HG03575 (cell line): ENCODE measurements around the gene UTF1.

ENCODE experiments used
- ATAC-seq: cut with Tn5 transposase; IDR thresholded peaks from one replicate; pipeline ENCODE4 v1.9.1; 2021; ENCODE audit not compliant: unreplicated experiment, insufficient number of reproducible peaks, low FRiP score; ENCODE audit errors: extremely low read depth

UTF1 gene

DNA sequence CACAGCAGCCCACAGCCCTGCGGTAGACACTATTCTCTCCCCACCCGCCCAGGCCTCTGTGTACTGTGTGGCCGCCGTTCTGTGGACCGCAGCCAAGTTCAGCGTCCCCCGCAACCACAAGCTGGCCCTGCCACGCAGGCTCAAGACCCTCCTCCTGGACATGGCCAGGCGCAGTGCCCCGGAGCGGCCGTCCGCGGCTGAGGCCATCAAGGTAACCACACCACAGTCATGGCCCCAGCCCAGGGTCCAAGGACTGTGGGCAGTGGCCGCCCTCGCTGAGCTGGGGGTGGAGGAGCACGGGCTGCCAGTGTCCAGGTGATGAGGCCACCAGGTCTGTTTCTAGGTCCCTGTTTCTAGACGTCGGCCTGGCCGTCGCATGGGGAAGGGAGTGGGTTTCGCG is 34.4 kb upstream of the UTF1 start:
- no peak for ATAC-seq

DNA sequence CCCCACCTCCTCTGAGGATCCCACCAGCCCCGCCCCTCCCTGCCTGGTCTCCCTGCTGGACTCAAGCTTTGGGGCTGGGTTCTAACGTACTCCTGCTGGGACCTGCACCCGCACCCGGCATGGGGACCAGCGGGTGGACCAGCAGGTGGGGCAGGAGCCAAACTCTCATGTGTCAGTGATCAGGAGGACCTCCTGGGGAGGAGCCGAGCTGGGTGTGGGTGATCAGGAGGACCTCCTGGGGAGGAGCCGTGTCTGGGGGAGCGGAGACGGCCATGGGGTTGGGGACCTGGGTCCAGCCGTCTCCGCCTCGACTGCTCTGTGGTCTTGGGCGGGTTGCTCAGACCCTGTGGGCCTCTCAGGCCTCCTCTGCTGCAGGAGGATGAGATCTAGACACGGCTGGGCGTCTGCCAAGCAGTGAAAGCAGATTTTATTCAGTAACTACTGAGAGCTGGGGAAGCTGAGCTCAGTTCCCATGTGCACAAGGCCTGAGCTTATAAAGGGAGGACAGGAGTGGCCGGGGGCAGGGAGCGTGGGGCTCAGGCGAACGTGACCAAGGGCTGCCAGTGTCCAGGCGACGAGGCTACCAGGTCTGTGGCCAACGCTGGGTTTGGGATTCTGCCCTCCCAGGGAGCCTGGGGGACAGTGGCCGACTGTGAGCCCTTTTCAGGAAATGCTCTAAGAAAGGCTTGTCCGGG is 33.6 kb upstream of the UTF1 start:
- ATAC-seq = no peak

DNA sequence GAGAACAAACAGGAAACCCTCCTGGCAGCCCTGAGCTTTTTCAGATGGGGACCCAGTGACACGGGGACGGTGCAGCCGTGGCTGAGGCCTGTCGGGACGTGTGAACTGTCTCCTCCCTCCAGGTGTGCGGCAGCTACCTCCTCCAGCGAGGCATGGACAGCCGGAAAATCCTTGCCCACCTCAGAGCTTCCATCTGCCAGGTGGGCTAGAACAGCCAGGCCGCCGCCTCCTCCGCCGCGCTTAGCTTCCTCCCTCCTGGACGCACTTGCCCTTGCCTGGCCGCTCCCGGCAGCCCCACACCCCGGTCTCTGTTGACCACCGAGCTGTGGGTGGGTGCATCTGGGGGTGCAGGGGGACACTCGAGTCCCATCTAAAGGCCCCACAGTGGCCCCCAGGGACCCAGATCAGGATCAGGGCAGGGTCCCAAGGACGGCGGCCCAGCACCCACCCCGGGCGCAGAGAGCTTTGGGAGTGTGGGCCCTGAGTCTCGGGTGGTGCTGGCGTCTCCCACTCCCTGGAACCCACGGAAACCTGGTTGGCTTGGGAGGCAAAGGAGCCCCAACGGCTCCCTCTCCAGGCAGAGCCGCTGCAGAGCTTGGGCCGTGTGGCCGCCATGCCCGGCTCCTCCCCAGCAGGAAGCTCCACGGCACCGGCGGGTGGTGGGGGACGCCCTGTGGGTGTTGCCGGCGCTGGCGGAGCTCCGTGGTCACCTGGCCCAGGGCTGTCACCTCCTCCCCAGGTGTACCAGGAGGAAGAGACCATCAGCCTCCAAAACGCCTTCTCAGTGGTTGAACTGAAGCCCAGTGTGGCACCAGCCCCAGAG is 32.9 kb upstream of the UTF1 start:
- no peak for ATAC-seq

DNA sequence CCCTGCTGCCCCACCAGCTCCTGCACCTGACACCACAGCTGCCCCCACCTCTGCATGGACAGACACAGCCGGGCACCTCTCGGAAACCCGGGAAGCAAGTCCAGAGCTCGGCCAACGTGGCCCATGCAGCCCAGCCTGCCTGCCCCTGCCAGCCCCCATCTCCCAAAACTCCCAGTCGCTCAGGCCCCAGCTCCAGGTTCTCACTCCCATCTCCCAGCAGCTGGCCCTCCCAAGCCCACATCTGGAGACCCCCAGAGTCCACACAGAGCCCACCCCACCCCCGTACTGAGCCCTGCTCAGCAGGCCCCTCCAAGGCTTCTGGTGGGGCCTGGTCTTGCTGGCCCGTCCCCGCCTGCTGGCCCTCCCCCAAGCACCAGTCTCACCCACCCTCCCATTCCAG is 32.2 kb upstream of the UTF1 start:
- no peak for ATAC-seq

DNA sequence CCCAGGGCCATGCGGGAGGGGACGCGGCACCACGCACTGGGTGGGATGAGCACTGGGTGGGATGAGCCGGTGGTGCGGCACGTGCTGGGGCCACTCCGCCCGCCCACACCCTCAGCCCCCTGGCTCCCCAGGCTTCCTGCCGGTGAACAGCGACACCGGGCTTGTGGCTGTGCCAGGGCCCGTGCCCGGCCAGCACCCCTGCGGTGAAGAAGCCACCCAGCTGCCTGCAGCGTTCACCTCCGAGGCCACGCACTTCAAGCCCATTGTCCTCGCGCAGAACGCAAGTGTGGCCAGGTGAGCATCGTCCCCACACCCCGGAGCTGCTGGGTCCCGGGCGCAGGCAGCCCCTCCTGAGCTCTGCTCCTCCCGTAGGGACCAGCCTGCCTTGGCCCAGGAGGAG is 31.8 kb upstream of the UTF1 start:
- no peak for ATAC-seq

DNA sequence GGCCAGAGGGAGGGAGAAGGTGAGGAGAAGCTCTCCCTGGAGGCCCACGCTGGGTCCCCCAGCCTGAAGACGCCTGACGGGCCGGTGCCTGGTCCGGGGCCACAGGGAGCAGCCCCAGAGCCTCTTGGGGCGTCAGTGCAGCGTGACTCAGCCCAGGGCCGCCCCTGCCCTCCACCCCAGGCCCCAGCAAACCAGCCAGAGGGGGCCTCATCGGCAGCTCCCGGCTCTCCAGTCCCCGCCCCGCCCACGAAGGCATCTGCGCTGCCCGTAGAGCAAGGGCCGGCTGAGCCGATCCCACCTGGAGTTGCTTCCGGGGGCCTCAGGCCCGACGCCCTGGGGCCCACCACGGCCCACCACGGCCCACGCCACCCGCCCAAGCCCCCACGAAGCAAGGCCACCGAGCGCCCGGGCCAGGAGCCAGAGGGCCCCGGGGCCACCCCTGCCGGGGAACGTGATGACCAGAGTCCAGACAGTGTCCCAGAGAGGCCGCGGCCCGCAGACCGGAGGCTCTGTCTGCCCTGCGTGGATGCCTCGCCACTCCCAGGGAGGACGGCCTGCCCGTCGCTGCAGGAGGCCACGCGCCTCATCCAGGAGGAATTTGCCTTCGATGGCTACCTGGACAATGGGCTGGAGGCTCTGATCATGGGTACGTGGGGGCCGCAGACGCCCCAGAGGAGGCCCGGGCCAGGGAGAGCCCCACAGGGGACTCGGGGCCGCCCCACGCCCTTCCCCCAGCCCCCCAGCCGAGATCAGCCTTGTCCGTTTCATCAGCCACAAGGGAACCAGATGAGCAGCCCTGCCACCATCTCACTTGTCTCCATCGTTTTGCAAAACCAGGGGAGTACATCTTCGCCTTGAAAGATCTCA is 31.2 kb upstream of the UTF1 start:
- no peak for ATAC-seq

DNA sequence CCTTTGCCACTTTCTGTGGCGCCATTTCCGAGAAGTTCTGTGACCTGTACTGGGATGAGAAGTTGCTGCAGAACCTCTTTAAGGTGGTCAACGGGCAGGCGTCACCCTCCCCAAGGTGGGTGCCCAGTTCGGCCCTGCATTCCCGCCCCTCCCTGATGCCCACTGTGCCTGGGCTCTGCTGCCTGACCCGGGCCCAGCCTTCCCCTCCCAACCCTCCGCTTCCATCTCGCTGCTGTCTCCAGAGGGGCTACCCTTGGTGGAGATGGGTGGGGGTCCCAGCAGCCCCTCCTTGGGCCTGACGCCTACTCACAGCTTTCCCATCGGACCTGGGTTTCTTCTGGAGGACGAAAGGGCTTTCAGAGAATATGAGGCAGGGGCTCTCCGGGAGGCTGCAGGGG is 30.5 kb upstream of the UTF1 start:
- ATAC-seq = no peak

DNA sequence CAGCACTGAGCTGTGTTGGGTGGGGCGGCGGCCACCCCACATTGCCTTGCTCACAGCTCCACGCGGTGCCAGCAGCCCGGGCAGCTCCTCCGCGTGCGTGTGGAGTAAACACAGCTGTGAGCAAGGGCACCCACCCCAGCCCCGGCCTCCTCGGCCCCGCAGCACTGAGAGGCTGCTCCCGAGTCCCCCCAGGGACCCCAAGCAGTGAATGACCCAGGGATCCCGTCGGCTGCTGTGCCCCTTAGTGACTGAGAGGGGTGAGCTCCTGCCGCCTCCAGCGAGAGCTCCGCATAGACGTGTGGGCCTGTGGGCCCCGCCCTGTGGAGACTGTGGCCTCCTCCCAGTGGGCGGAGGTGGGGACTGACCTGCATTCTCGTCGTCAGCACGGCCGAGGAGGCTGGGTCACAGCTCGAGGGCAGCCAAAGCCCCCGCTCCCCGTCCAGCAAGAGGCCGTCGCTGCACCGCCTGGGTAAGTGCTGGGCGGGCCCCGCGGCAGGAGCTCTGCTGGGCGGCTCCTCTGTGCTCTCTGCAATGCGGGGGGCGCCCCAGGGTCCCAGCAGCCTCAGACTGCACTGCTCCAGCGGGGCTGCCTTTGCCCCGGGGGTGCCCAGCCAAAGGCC is 29.9 kb upstream of the UTF1 start:
- no peak for ATAC-seq

DNA sequence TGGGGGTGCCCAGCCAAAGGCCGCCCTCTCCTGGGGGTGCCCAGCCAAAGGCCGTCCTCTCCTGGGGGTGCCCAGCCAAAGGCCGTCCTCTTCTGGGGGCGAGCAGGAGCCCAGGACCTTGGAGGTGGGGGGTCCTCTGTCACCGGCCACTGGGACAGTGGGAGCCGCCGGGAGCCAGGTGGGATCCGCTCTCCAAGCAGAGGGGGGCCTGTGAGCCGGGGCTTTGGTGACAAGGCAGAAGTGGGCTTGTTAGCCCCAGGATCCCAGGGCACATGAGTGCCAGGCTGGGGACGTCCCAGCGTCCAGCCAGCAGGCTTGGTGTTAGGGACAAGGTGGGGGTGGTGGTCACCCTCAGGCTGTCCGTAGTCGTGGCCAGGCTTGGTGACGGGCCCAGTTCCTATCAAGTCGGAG is 29.4 kb upstream of the UTF1 start:
- no peak for ATAC-seq

DNA sequence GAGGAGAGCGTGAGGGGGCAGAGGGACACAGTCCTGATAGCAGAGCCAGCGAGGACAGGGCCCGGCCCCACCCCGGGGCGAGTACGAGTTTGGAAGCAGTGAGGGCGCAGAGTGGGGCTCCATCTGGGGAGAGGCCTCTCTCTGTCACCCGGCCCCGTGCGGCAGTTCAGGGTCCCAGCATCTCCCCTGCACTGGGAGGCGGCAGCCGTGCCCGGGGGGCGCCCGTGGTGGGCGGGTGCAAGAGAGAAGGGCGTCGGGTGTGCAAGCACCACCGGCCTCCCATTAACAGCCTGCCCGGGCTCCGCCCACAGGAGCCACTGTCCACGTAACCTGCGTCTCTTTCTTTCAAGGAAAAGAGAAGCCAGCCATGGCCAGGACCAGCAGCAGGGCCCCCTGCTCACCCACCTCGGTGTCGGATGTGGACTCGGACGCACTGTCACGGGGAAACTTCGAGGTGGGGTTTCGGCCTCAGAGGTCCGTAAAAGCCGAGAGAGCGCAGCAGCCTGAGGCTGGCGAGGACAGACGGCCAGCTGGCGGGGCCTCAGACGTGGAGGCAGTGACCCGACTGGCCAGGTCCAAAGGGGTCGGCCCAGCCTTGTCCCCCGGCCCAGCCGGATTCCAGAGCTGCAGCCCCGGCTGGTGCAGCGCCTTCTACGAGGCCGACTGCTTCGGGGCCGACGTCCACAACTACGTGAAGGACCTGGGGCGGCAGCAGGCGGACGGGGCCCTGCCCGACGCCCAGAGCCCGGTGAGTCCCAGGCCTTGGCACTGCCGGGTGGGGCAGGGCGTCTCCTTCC is 28.7 kb upstream of the UTF1 start:
- no peak for ATAC-seq

DNA sequence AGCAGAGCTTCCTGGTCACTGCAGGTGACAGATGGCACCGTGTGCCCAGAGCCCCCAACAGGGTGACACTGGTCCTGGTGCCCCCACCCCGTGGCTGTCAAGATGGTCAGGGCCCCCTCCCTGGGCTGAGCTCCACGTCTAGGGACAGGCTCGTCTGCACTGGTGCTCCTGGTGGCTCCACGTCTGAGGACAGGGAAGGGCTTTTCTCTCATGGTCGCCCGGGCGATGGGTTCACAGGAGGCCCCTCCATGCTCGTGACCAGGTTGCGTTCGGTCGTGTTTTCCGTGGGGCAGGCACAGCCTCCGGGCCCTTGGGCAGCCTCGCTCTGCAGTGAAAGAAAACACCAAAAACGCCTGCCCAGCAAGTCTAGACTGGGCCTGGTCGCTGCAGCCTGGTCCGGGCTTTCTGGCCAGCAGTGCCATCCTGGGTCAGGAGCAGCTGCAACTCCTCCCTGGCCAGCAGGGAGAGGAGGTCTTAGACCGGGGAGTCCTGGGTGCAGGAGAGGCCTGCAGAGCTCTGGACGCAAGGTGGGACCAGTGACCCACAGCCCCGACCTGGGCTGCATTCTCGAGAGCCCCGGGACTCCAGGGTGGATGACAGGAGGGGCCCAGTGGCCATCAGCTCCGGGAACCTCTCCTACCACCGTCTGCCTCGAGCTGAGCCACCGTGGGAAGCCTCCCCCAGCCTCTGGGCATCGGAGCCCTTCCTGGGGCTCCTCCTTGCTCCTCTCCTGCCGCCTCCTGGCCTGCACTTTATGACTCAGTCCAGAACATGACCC is 27.9 kb upstream of the UTF1 start:
- no peak for ATAC-seq

DNA sequence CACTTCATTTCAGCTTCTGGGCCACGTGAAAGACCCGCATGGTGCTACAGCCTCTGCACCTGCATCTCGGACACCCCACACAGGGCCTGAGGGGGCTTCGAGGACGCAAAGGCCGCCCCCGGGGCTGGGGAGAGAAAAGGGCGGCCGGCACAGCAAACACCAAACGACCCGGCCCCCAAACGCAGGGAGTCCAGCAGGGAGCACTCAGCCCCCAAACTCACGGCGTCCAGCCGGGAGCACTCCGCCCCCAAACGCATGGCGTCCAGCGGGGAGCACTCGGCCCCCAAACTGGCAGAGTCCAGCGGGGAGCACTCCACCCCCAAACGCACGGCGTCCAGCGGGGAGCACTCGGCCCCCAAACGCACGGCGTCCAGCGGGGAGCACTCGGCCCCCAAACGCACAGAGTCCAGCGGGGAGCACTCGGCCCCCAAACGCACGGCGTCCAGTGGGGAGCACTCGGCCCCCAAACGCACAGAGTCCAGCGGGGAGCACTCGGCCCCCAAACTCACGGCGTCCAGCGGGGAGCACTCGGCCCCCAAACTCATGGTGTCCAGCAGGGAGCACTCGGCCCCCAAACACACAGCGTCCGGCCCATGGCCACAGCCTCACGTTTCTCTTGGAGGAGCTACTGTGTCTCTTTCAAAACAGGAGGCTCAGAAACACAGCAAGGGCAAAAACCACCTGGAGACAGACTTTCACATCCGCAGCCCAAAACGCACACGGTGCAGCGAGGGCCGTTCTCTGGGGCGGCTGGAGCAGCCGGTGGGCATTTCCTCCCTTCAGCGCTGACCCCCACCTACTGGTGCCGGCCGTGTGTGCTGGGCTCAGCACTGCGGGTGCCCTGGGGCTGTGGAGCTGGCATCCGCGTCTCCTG is 27.0 kb upstream of the UTF1 start:
- no peak for ATAC-seq

DNA sequence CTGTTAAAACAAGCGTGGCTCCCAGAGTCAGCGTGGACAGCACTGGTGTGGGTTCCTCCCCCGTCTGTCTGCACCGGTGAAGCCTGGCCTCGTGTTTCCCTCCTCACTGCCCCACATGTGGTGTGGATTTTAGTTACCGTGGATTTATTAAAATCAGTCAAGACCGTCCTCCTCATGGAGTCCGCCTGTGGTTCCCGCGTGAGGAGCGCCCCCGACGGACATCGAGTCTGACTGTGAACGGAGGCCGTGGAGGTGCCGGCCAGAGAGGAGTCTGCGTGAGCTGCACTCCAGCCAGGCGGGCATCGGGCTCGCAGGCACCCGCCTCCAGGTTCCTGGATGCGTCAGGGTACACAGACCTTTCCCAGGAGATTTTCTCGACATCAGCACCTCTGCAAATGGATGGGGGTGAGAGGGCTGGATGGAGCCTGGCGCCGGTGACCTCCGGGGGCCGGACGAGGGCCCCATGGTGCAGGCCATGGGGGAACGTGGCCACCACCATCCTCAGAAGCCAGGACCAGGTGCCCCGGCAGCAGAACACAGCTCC is 26.3 kb upstream of the UTF1 start:
- no peak for ATAC-seq

DNA sequence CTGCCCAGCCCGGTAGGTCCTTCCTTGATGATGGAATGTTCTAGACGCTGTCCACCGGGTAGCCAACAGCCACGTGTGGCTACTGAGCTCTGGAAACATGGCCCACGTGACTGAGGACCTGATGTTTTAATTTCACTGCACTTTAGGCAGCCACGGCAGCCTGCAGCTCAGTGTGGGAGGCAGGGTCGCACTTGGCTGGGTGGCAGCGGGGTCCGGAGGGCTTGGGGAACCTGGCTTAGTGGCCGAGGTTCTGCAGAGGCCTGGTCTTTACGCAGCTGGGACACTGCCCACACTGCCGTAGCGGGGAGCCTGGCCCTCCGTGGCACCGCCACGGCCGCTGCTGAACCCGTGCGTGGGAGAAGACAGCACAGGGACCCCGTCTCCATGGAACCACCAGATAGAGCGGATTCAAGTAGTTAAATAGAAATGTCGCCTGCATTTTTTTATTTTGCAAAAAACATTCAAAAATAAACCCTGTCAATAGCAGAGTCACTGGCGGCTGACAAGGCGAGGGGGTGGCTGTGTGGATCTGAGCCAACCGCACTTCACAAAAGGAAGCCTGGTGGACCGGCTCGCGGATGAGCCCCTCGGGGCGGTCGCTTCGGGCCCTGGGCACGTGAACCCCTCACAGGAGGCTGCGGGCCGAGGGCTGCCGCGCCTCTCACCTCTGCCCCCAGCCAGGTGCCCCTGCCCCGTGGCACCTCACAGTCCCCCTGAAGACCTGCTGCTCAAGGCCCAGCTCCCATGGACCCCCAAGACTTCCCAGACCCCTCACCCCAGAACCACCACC is 25.6 kb upstream of the UTF1 start:
- ATAC-seq = no peak

DNA sequence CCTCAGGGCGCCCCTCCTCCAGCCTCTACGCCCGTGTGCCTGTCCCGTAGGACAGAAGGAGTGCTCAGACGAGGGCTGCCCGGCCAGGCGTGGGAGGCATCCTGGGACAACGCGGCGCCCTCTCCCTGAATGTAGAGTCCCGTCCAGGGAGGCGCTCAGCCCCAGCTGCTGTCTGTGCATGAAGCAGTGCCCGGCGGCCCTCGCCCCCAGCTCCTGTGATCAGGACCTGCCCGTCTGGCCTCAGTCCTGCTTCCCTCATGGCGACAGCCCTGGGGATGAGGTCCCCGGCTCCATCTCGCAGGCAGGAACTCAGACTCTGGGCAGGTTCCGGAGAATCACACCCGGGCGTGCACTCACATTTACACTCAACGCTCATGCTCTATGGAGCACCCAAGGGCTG is 24.9 kb upstream of the UTF1 start:
- no peak for ATAC-seq
